Ascending aorta (tissue), 2 donors: ENCODE data around the gene SUB1. TPM values are rescaled to one million over a fixed set of nuclear protein-coding genes. Genes with fewer than 3 reads are reported as not detected.
A peak's percentile ranks its signal among the peaks of the same experiment; 100 is the strongest.

Experiments
- DNase-seq, 2 donors: peaks; one replicate each; pipeline ENCODE4 v3.0.0-alpha.2; 2019; ENCODE audit warnings: low spot score in 2 of 2
- H3K27ac ChIP-seq, 2 donors: fragments of 200-600 bp; sonication (generic); one replicate each; pipeline ENCODE4 v1.5.1; 2016 to 2017; ENCODE audit warnings: mild to moderate bottlenecking in 1 of 2
- H3K27me3 ChIP-seq: fragments of 200-600 bp; sonication (generic); one replicate; pipeline ENCODE4 v1.5.1; 2017
- H3K36me3 ChIP-seq, 2 donors: fragments of 200-600 bp; sonication (generic); one replicate each; pipeline ENCODE4 v1.5.1; 2016
- H3K4me1 ChIP-seq, 2 donors: fragments of 200-600 bp; sonication (generic); one replicate each; pipeline ENCODE4 v1.5.1; 2016 to 2017; ENCODE audit warnings: mild to moderate bottlenecking in 1 of 2
- H3K4me3 ChIP-seq, 2 donors: fragments of 200-600 bp; sonication (generic); one replicate each; pipeline ENCODE4 v1.5.1; 2016 to 2017; ENCODE audit warnings: mild to moderate bottlenecking in 1 of 2
- H3K9me3 ChIP-seq, 2 donors: fragments of 200-600 bp; sonication (generic); one replicate each; pipeline ENCODE4 v1.5.1; 2016
- CTCF ChIP-seq, 3 experiments: fragments of 200-600 bp in 2 of 3; fragments of 450-650 bp in 1 of 3; sonication (generic) in 2 of 3; IDR thresholded peaks; one replicate each; pipeline ENCODE4 v1.5.1; 2016 to 2019; ENCODE audit warnings: antibody characterized with exemption in 3 of 3, mild to moderate bottlenecking in 1 of 3, moderate library complexity in 1 of 3
- intact Hi-C: fragments of 100-400 bp; cut with DNase I; formaldehyde crosslinking; loops from one replicate; pipeline ENCODE4 v1.15.1; 2023
- total RNA-seq: library from RNA; depleted of rRNA; stranded (reverse); fragments of >200 nt; gene quantifications from one replicate; pipeline ENCODE4 v1.1.0, GENCODE V29; 2016

Gene SUB1
- total RNA-seq, 1 donor from 2014 or later: 103 TPM

- intact Hi-C loops: no loop called here
- H3K9me3 ChIP-seq: no peaks in the 10 kb centered on the region
- no peak for TF ChIP-seq CTCF (IDR thresholded peaks at IDR 0.05)
- DNase-seq: no peak
- peak overlapping the region in 1 of 2 donors; percentile 10 for H3K27ac ChIP-seq
- H3K36me3 ChIP-seq: peaks cover 4 to 10% of the 10 kb centered on the region in 2 donors
- H3K4me1 ChIP-seq: peaks cover 3 to 13% of the 10 kb centered on the region in 2 donors
- H3K4me3 ChIP-seq: no peak overlapping the region
- no peaks in the 10 kb centered on the region for H3K27me3 ChIP-seq
Observed at GRCh38 chr5:32604800-32605765, 19.7 kb downstream of the SUB1 start.

GRCh38 chr5:32605766-32606152, 20.4 kb downstream of the SUB1 start:
- peaks cover 4 to 10% of the 10 kb centered on the region in 2 donors for H3K36me3 ChIP-seq
- intact Hi-C loops: no loop called here
- H3K4me1 ChIP-seq: peaks cover under 1 to 8% of the 10 kb centered on the region in 2 donors
- H3K4me3 ChIP-seq: no peak overlapping the region
- no peak overlapping the region for H3K27ac ChIP-seq
- H3K9me3 ChIP-seq: no peaks in the 10 kb centered on the region
- no peak for TF ChIP-seq CTCF (IDR thresholded peaks at IDR 0.05)
- no peaks in the 10 kb centered on the region for H3K27me3 ChIP-seq
- no peak for DNase-seq

GRCh38 chr5:32612134-32612888, 27.0 kb downstream of the SUB1 start:
- peaks cover 3 to 13% of the 10 kb centered on the region in 2 donors for H3K4me1 ChIP-seq
- intact Hi-C loops: loop anchor here (2.0 to 10.0 kb wide), 4 partner anchors 22 to 438 kb away; partner anchors contain the start of gene GOLPH3
- peak overlapping the region; percentile 51 to 59 for H3K27ac ChIP-seq
- no peak overlapping the region for H3K4me3 ChIP-seq
- H3K27me3 ChIP-seq: no peaks in the 10 kb centered on the region
- H3K36me3 ChIP-seq: no peaks in the 10 kb centered on the region
- TF ChIP-seq CTCF (IDR thresholded peaks at IDR 0.05): no peak
- no peaks in the 10 kb centered on the region for H3K9me3 ChIP-seq
- DNase-seq: no peak

- peaks cover 3 to 13% of the 10 kb centered on the region in 2 donors for H3K4me1 ChIP-seq
- no peak overlapping the region for H3K4me3 ChIP-seq
- peak; percentile 71 to 91 (median 85) for TF ChIP-seq CTCF (IDR thresholded peaks at IDR 0.05)
- intact Hi-C loops: loop anchor here (1.0 to 10.0 kb wide), 5 partner anchors 22 to 438 kb away; partner anchors contain the start of gene GOLPH3
- H3K36me3 ChIP-seq: no peaks in the 10 kb centered on the region
- H3K27ac ChIP-seq: peak overlapping the region; percentile 51 to 59
- H3K27me3 ChIP-seq: no peaks in the 10 kb centered on the region
- DNase-seq: peak; percentile 37 to 92
- no peaks in the 10 kb centered on the region for H3K9me3 ChIP-seq
Observed at GRCh38 chr5:32613050-32613672, 27.8 kb downstream of the SUB1 start.

- Histone ChIP-seq H3K36me3 (no peaks in the 10 kb centered on the region), H3K4me3 (no peak overlapping the region), H3K27me3 (no peaks in the 10 kb centered on the region), H3K9me3 (no peaks in the 10 kb centered on the region), H3K4me1 (peaks cover 3 to 9% of the 10 kb centered on the region in 2 donors), H3K27ac (no peak overlapping the region)
- intact Hi-C loops: loop anchor here (10.0 kb wide), 3 partner anchors 300 to 440 kb away; partner anchors contain the start of gene GOLPH3
- no peak for TF ChIP-seq CTCF (IDR thresholded peaks at IDR 0.05)
- DNase-seq: no peak
Observed at GRCh38 chr5:32615236-32615635, 29.9 kb downstream of the SUB1 start.
